Nucleus accumbens (tissue), 56 donors: Measurements from ENCODE around the gene CLDN6.

Source experiments
- DNase-seq, 56 donors: peaks; one replicate each; lab custom pipeline; 2025; lab: John Stamatoyannopoulos, UW

Gene CLDN6

DNA sequence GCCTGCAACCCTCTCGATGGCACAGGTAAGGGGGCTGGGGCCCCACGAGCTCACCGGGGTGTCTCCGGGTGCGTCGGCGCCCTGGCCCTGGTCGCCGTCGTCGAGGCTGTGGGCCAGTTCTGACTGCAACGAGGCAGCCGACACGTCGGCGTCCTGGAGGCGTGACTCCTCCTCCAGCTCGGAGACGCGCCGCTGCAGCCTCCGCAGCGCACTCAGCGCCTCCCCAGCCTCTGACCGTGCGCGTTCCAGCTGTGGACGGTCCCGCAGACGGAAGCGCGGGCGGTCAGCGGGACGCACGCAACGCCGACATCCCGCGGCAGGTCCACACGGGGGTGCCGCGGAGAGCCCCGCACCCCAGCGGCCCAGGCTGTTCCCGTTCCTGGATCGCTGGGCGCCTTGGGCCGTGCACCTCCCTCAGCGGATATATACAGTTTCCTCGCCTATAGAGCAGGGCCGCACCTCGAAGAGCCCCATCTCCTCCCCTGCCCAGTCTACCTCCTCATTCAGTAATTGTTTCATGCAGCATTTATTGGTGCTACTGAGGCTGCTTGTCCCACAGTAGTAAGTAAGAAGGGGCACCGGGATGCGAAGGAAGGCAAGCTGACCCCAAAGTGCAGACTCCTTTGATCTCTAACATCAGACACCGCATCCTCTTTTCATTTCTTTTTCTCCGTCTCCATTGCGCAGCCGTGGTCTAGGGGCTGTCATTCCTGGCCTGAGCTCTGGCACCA lies 11.7 kb upstream of the CLDN6 start:
- no peak for DNase-seq

DNA sequence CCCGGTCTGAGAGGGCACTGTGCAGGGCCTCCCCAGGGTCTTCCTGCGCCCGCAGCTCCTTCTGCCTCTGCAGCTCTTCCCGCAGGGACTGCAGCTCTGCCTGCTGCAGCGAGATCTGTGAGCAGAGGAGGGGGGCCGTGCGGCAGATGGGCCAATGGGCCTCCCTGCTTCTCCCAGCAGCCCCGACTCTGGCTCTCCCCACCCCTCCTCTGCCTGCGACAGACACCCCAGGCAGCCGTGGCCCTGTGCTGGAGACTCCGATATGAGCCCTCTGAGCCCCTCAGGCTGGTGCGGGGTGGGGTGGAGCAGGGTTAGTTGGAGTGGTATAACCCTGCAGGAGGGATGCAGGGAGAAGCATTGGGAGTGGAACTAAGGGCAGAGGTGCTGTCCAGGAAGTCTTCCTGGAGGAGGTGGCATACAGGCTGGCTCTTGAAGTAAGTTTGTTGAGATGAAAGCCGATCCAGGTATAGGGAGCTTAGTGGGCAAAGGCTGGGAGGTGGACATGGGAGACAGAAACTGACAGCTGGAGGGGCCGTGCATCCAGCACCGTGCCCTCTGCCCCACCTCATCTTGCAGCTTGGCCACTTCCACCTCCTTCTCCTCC lies 10.8 kb upstream of the CLDN6 start:
- DNase-seq = no peak

DNA sequence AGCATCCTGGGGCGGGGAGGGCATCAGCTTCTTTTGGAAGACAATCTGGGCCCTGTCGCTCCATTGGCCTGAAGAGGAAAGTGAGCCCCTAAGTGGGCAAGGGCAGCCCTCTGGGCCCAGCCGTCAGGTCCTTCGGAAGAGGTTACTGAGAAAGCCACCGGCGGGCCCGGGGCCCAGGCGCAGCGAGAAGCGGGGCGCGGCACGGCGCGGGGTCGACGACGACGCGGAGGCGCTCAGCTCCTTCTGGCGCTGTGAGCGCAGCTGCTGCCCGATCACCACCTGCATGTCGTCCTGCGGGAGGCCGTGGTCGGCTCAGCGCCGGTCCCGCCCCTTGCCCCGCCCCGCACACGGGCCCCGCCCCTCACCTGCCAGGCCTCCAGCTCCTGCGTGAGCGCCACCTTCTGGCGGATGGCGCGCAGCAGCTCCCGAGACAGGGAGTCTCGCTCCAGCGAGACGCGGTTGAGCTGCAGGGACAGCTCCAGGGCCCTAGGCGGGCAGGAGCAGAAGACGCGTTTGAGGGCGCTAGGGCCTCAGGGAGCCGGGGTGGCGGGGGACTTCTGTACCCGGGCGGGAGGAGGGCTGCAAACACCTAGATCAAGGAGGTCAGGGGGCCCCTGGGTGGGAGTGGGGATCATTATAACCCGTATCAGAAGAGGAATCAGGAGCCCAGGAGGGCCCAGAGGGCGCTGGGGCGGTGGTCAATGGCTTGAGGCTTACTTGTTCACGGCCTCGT lies 10.2 kb upstream of the CLDN6 start:
- peak in 42 of 56 donors; percentile 9 to 85 (median 53) for DNase-seq

DNA sequence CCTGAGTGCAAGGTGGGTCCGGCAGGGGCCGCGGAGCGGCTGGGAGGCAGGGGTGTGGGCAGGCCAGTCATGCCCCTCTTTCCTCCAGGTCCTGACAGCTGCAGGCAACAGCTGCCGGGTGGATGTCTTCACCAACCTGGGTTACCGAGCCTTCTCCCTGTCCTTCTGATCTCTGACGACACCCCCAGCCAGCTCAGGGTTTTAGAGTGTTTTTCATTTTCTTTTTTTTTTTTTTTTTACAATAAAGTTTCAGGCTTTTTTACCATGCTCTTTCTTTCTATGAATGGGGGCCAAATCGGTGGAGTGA lies 9.5 kb upstream of the CLDN6 start:
- no peak for DNase-seq

DNA sequence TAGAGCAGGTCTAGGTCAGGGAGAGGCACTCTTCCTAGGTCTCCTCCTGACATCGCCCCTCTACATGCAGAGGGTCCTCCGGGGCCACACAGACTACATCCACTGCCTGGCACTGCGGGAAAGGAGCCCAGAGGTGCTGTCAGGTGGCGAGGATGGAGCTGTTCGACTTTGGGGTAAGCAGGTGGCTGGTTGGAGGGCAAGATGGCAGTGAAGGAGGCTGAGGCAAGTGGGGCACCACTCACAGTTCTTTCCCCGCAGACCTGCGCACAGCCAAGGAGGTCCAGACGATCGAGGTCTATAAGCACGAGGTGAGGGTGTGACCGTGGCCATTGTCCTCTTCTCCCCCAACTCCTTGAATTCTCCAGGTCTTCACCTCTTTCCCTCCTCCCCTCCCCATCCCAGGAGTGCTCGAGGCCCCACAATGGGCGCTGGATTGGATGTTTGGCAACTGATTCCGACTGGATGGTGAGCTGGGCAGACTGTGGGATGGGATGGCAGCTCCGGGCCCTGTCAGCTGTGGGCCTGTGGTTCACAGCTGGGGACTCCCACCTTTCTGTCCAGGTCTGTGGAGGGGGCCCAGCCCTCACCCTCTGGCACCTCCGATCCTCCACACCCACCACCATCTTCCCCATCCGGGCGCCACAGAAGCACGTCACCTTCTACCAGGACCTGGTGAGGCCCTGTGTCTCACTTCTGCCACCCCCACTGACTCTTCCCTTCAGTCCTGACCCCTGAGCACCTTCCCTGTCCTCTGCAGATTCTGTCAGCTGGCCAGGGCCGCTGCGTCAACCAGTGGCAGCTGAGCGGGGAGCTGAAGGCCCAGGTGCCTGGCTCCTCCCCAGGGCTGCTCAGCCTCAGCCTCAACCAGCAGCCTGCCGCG lies 8.9 kb upstream of the CLDN6 start:
- no peak for DNase-seq

DNA sequence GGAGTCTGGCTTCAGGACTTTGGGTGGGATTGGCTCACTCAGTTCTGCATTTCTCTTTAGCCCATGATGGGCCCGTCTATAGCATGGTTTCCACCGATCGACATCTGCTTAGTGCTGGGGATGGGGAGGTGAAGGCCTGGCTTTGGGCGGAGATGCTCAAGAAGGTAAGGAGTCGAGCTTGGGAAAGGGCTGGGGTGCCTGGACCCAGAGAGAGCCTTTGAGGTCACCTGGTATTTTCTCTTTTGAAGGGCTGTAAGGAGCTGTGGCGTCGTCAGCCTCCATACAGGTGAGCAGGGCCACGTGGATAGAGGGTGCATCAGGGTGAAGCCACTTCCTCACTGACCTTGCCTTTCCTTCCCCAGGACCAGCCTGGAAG lies 8.0 kb upstream of the CLDN6 start:
- no peak for DNase-seq

DNA sequence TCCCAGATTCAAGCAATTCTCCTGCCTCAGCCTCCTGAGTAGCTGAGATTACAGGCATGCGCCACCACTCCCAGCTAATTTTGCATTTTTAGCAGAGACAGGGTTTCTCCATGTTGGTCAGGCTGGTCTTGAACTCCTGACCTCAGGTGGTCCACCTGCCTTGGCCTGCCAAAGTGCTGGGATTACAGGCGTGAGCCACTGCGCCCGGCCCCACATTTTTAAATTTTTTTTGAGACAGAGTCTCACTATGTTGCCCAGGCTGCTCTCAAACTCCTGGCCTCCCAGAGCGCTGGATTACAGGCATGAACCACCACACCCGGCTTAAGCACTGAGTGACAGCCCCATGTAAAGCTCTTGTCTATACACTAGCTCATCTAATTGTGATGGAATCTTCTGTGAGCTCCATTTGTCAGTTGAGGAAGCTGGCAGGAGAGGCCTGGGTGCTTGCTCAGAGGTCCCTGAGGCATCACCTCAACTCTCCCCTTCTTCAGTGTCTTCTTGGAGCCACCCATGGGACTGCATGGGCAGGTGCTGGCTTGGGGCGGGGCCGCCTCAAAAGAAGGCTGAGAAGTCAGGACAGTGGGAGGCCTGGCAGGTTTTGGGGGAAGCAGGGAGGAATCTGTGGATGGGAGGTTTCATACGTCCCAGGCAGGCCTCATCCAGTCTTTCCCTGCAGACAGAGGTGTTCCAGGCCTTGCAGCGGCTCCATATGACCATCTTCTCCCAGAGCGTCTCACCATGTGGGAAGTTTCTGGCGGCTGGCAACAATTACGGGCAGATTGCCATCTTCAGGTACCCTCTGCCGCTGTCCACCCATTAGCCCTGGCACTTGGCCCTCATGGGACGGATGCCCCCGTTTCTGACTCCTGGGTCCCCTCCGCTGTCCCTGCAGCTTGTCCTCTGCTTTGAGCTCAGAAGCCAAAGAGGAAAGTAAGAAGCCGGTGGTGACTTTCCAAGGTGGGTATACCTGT lies 7.3 kb upstream of the CLDN6 start:
- DNase-seq = no peak

DNA sequence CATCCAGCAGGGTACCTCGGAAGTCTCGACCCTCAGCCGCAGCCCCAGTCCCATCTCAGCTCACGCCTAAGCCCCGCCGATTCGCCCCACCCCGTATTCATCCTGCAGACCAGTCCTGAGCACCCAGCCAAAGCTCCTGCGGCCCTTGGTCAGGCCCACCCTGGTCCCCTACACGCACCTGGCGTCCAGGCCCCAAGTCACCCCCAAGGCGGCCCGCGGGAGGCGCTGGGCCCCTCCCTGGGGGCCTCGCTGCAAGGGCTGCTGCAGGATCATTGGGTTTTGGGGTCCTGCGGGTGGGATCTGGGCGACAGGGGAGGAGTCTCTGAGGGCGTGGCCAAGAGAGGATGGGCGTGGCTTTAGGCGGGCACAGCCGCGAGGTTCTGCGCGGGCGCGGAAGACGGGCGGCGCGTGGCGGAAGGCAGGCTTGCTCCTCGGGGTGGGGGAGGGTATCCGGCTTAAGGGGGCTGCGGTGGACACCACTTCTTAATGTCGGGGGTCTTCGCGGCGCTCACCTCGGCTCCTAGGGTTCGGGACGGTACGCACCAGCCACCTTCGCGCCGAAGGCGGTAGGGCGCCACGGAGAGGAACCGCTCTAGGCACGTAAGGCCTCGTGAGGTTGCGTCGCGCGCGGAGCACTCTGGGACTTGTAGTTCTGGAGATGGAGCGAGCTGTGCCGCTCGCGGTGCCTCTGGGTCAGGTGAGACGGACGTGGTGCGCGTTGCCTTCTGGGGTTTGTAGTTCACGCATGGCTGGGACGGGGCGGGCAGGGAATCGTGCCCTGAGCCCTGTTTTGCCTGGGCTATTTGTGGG lies 5.9 kb upstream of the CLDN6 start, which contains the start of the genes HCFC1R1 and THOC6:
Gene HCFC1R1, minus strand, starts transcription at position 274 of the 810 bp plus-strand sequence. Its CDS starts 1 bp downstream, at position 273.
Gene THOC6, plus strand, starts transcription at position 367 of the 810 bp plus-strand sequence. Its CDS starts 292 bp downstream, at position 659.
- DNase-seq = peak; percentile 77 to 98 (median 95)

DNA sequence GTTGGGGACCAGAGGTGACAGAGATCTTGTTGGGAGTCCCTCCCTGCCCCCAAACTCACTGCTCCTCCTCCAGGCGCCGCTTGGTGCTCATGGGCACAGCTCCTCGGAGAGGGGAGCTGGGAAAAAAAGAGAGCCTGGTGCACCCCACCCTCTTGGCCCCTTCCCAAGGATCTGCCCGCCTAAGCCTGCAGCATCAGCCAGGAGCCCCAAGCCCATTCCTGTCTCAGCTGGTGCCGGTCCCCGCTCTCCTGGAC lies 5.4 kb upstream of the CLDN6 start:
- DNase-seq = peak in 34 of 56 donors; percentile 21 to 76 (median 59)

DNA sequence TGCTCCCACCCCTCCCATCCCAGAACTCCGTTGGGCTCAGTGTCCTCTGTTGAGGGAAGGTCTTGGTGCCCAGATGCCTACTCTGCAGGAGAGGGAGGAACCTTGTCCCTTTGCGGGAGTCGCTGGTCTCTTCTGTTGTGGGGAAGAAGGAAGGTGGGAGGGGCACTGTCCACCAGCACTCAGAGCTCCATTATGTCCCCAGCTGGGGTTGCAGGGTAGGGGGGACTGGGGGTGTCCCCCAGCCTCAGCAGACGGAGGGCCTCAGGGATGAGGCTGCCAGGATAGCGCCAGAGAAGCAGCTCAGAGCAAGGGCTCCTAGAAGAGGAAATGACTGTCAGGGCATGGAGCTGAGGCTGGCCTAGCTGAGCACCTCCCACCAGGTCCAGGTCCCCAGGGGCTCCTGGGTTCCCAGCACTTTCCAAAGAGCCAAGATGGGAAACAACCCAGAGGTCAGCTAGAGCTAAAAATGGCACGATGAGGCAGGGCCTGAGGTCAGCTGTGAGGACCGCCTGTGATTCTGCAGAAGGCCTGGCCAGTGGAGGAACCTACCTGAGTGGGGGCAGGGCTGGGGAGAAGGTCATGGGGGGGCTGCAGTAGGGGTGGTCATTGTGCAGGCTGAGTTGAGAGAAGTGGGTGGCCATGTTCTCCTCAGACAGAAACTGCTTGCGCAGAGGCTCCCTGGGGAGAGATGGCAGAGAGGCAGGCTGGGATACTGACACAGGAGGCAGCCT lies 4.9 kb upstream of the CLDN6 start:
- DNase-seq = peak in 5 of 56 donors; percentile 8 to 49 (median 39)

DNA sequence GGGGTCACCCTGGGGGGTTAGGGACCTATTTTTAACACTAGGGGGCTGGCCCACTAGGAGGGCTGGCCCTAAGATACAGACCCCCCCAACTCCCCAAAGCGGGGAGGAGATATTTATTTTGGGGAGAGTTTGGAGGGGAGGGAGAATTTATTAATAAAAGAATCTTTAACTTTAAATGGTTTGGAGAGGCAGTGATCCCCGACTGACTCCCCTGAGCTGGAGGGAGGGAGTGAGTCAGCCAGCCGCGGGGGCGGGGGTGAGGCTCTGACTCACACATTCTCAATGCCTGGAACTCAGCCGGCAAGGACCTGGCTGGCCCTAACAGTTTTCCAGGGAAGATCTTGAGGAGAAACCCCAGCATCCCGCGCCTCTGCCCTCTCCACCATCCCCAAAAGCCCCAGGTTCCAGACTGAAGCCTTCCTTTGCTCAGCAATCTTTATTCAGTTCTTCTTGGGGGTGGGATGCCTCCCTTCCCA lies 4.3 kb upstream of the CLDN6 start:
- DNase-seq = peak in 45 of 56 donors; percentile 5 to 89 (median 58)

DNA sequence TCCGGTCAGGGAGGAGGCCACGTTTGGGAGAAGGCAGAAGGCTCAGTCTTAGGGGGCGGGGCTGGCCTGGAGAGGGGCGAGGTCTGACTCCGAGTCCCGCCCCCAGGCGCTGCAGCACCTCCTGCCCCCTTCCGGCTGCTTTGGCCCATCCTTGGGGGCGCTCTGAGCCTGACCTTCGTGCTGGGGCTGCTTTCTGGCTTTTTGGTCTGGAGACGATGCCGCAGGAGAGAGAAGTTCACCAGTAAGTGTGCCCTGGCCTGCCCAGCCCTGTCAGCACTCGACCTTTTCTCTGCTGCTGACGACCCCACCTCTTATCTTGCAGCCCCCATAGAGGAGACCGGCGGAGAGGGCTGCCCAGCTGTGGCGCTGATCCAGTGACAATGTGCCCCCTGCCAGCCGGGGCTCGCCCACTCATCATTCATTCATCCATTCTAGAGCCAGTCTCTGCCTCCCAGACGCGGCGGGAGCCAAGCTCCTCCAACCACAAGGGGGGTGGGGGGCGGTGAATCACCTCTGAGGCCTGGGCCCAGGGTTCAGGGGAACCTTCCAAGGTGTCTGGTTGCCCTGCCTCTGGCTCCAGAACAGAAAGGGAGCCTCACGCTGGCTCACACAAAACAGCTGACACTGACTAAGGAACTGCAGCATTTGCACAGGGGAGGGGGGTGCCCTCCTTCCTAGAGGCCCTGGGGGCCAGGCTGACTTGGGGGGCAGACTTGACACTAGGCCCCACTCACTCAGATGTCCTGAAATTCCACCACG lies 3.6 kb upstream of the CLDN6 start:
- peak in 25 of 56 donors; percentile 7 to 70 (median 29) for DNase-seq

DNA sequence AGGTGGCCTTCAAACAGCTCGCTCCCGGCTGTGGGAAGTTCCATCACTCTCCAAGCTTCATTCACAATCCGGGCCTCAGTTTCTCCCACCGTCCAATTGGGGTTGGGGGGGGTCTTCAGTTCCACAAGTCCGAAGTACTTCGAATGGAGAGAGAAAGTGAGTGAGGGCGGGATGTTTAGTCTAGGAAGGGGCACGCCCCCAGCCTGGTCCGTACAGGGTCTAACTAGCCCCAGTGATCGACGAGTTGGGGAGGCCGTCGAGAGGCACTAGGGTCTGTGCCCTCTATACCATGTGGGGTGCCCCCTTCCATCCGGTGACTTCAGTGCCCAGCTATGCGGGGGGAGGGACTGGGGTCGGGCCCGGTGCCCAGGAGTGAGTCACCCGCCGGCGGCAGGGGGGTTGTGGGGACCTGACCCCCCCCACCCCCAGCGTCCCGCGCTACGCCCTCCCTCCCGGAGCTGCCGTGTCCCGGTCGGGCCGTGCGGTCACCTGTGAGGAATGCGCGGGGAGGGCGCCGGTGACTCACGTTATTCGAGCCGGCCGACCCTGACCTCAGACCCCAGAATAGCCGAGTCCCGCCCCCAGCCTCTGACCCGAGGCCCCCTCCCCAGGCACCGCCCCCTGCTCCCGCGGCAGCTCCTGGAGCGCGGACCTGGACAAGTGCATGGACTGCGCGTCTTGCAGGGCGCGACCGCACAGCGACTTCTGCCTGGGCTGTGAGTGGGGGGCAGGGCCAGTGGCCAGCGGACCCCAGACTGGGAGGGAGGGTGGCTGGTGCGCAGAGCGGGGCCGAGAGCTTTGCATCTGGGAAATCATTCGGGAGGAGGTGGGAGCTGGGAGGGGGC lies 2.8 kb upstream of the CLDN6 start:
- peak in 22 of 56 donors; percentile 7 to 86 (median 29) for DNase-seq

DNA sequence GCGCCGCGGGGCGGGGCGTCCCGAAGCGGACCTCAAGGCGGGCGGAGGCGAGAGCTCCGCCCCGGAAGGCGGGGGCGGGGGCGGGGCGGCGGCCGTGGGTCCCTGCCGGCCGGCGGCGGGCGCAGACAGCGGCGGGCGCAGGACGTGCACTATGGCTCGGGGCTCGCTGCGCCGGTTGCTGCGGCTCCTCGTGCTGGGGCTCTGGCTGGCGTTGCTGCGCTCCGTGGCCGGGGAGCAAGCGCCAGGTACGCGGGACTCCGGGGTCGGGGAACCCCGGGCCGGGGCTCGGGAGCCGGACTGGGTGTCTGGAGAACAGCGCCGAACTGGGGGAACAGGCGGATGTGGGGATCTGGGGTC lies 2.2 kb upstream of the CLDN6 start, which contains the start of gene TNFRSF12A:
Gene TNFRSF12A, plus strand, starts transcription at position 122 of the 357 bp plus-strand sequence. Its CDS starts 30 bp downstream, at position 152.
- peak in 30 of 56 donors; percentile 7 to 64 (median 25) for DNase-seq

DNA sequence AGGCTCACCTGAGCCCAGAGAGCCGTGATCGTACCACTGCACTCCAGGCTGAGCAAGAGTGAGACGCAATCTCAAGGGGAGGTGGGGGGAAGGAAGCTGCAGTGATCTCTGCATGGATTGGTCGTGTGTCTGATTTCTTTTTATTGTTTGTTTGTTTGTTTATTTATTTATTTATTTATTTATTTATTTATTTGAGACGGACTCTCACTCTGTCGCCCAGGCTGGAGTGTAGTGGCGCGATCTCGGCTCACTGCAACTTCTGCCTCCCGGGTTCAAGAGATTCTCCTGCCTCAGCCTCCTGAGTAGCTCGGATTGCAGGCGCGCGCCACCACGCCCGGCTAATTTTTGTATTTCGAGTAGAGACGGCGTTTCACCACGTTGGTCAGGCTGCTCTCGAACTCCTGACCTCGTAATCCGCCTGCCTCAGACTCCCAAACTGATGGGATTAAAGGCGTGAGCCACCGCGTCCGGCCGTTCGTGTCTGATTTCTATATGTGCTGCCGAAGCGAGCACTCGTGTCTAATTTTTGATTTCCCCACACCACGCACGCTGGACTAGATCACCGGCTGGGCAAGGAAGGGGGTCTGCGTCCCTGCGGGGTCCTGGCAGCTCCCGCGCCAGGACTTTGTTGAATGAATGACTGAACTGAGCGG lies 1.7 kb upstream of the CLDN6 start:
- DNase-seq = no peak

DNA sequence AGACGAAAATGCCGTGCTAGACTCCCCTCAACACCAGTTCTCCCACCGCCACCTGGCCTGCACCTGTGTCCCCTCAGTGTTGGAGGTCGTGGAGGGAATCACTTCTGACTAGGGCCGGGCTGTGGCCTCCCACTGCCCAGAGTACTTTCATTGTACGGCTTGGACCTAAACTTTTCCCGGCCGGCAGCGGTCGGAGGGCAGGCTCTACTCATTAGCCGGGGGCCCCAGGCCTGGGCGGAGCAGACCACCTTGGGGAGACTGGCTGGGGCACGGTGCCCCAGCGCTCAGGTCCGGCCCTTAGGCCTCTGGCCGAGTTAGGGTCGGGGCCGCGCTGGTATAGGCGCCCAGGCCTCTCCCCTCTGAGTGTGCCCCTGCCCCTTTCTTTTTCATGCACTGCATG lies 639 bp downstream of the CLDN6 start:
- DNase-seq = no peak
